GM18909 (cell line): ENCODE results near the gene ZNF749.
"Not testable (repeated sequence)": the region's sequence is repeated elsewhere in the genome, so short reads cannot be mapped to it uniquely, and the experiment has no call there.

Experiments used
- ATAC-seq: cut with Tn5 transposase; IDR thresholded peaks from one replicate; pipeline ENCODE4 v1.9.1; 2021; ENCODE audit warnings: mild to moderate bottlenecking; ENCODE audit not compliant: unreplicated experiment, poor library complexity

ZNF749 gene

DNA sequence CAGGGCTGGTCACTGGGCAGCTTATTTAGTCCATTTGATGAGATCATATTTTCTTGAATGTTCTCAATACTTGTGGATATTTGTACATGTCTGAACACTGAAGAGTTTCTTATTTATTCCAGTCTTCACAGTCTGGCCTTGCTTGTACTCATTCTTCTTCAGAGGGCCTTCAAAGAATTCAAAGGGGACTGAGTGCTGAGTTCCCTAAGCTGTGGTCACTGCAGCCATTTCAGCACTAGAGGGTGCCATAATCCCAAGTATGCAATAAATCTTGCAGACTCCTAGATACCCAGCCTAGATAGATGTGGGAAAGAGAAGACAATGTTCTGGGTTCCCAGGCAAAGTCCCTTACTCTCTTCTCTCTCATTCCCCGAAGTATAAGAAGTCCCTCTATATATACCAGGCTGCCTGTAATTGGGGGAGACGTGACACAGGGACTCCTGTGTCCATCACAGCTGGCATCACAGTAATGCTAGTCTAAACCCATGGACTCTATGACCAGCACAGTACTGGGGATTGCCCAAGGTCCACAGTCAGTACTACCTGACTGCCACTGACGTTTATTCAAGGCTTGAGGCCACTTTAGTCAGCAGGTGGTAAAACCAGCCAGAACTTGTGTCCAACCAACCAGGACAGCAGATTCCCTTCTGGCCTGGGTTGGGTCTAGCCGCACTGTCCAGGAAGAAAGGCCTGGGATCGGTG is 30.7 kb downstream of the ZNF749 start:
- no peak for ATAC-seq

DNA sequence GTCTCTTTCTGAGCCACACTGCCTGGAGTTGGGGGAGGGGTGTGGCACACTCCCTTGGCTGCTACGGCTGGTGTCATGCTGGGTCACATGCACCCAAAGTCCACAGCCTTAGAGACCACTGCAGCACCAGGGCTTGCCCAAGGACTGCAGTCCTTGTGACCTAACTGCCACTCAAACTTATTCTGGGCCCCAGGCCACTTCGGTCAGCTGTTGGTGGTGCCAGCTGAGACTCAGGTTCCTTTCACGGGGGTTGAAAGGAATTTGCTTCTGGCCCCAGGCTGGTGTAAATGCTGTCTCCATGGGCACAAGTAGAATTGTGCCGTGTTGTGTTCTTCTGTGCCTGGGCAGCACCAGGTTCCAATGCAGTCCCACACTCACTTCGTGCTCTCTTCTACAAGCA is 31.4 kb downstream of the ZNF749 start:
- ATAC-seq, result no peak

DNA sequence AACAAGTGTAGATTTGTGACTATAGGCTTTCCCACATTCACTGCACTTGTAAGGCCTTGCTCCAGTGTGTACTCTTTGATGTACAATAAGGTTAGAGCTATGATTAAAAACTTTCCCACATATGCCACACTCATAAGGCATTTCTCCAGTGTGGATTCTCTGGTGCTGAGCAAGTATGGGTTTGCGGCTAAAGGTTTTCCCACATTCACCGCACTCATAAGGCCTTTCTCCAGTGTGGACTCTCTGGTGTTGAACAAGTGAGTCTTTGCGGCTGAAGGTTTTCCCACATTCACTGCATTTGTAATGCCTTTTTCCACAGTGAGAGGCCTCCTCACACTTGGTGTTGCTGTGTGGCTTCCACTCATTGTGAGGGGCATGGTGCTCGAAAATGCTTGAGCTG is 38.5 kb downstream of the ZNF749 start:
- ATAC-seq, result no peak

GRCh38 chr19:57477191-57478008 is 42.3 kb downstream of the ZNF749 start, which contains the start of gene ZNF772:
Gene ZNF772 (minus strand): TSS chr19:57477566. CDS start chr19:57477309, 257 bp downstream.
- ATAC-seq, result peak; percentile 94

- ATAC-seq, result peak; percentile 92
Observed at GRCh38 chr19:57487477-57488298, 52.6 kb downstream of the ZNF749 start, which contains the start of gene ZNF419. Gene ZNF419 (plus strand): TSS chr19:57487750. CDS start chr19:57487951, 201 bp downstream.

GRCh38 chr19:57488299-57488644 is 53.1 kb downstream of the ZNF749 start:
- not testable (repeated sequence) for ATAC-seq
